ENCODE results near the gene NOX4.

DNA sequence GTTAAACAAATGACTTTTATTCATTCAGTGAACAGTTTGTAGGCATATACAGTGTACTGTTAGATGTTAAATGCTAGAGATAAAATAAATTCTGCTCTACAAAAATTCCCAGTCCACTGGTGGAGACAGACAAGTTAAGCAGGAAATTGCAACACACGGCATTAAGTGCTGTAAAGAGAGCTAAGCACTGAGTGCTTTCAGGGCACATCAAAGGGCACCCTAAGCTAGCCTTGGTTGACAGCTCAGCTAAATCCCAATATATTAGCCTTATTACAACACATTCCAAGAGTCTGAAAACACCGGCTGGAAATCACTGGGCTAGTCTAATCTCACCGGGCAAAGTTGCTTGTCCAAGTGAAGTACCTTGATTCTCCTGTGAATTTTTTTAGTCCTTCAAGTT, 55.1 kb downstream of the NOX4 start:
- TF ChIP-seq, protein P1, sequence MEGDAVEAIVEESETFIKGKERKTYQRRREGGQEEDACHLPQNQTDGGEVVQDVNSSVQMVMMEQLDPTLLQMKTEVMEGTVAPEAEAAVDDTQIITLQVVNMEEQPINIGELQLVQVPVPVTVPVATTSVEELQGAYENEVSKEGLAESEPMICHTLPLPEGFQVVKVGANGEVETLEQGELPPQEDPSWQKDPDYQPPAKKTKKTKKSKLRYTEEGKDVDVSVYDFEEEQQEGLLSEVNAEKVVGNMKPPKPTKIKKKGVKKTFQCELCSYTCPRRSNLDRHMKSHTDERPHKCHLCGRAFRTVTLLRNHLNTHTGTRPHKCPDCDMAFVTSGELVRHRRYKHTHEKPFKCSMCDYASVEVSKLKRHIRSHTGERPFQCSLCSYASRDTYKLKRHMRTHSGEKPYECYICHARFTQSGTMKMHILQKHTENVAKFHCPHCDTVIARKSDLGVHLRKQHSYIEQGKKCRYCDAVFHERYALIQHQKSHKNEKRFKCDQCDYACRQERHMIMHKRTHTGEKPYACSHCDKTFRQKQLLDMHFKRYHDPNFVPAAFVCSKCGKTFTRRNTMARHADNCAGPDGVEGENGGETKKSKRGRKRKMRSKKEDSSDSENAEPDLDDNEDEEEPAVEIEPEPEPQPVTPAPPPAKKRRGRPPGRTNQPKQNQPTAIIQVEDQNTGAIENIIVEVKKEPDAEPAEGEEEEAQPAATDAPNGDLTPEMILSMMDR (IDR thresholded peaks at IDR 0.05) = no peak
- no peak for TF ChIP-seq POLR2A (IDR thresholded peaks at IDR 0.05)
- TF ChIP-seq POLR2AphosphoS5 (IDR thresholded peaks at IDR 0.05) = no peak
